ENCODE results near the gene CPEB1. TPM values are rescaled to one million over a fixed set of nuclear protein-coding genes. Genes with fewer than 3 reads are reported as not detected.

Gene CPEB1
- total RNA-seq, 1 donor from 2014 or later = 27.1 TPM

DNA sequence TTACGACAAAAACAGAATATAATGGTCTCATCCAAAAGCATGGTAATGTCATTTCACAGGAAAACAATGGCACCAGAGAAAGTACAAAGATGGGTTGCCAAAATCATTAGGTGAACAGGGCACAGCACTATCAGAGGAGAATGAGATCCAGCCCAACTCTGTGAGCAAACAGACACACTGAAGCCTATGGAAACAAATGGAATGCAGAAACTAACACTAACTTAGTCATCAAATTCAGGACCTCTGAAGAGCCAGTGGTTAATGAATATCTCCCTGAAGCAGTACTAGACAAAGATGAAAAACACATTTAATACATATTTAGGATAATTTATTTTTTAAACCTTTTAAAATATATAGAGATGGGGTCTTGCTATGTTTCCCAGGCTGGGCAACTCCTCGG is 92.3 kb downstream of the CPEB1 start:
- DNase-seq (ENCODE audit: low spot score) = no peak
- intact Hi-C loops (cut with DNase I) = no loop called here
- no peak for ATAC-seq

DNA sequence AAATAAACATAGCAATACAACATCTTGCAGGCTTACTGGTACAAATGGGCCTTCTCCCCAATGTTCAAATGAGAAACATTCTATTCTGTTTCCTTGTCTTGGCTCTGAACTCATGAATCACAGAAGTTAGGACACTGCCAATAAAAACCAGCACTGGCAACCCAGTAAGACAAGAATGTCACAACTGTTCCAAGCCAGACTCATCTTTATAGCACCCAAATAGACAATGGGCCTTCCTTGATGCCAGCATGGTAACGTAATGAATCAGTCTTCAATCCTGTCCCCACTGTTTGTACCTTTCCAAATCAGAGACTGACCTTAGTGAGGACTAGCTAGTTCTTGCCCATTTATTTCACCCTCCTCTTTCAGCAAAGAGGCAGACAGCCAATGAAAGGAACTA is 92.8 kb downstream of the CPEB1 start:
- intact Hi-C loops (cut with DNase I) = no loop called here
- ATAC-seq (peak; percentile 42), DNase-seq (ENCODE audit: low spot score) (no peak)

DNA sequence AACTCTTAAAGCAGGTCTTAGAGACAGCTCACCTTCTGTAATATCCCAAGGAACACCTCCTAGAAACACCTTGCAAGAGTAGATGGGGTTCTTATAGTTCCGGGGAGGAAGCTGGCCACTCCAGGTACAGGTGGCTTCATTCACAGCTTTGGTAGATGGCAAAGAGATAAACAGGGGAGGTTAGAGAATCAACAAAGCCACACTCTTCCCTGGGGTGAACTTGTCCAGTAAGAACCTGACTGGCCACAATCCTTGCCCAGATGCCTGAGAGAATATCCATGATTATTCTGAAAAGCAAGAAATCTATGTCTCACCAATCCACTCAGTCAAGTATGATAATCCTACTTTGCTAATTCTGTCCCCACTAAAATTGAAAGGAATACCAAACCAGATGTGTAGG is 93.3 kb downstream of the CPEB1 start:
- ATAC-seq (no peak), DNase-seq (ENCODE audit: low spot score) (no peak)
- intact Hi-C loops (cut with DNase I) = no loop called here

DNA sequence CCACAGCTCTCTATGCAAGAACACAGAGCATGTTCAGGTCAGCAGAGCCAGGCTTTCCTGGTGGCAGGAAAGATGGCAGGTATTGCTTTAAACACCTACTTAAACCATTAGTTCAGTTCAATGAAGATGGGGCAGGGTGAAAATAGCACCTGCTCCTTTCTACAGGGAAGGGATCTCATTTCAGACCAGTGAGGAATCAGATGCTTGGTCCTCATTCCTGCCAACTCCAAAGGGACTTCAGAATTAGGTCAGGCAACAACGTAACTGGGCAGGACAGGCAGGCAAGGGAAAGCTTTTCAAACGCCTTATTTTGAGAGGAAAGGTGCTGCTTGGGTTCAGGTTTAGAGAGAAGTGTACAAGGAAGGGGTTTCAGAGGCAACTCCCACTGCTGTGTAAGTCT is 94.3 kb downstream of the CPEB1 start:
- ATAC-seq (no peak), DNase-seq (ENCODE audit: low spot score) (no peak)
- intact Hi-C loops (cut with DNase I) = no loop called here

DNA sequence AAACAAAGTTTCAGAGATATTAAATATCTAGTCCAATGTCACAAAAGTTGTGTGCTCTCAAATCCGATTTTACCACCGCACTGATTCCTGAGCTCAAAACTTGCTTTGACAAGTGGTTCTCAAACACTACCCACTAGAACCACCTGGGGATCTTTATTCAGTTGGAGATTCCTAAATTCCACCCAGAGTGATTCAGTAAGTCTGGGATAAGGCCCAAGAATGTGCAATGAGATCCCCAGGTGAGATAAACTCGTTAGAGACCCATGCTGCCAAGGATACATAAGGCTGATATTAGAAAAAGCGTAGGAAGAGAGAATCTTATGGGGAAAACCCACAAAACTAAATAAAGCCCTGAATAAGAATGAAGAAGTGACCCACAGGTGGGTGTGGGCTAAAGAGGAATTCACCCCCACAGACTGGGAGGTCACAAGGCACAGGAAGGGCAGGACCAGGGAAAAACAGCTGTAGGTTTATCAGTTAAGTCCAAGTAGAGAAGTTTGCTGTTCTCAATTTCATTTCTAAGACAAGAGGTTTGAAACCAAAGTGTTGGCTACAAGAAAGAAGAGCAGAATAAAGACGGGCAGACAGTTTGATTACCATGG is 95.4 kb downstream of the CPEB1 start:
- DNase-seq (ENCODE audit: low spot score) (no peak), ATAC-seq (no peak)
- intact Hi-C loops (cut with DNase I) = no loop called here

- intact Hi-C loops (cut with DNase I) = no loop called here
- ATAC-seq = no peak
- no peak for DNase-seq (ENCODE audit: low spot score)
Observed at GRCh38 chr15:82549199-82549665, 97.9 kb downstream of the CPEB1 start.

DNA sequence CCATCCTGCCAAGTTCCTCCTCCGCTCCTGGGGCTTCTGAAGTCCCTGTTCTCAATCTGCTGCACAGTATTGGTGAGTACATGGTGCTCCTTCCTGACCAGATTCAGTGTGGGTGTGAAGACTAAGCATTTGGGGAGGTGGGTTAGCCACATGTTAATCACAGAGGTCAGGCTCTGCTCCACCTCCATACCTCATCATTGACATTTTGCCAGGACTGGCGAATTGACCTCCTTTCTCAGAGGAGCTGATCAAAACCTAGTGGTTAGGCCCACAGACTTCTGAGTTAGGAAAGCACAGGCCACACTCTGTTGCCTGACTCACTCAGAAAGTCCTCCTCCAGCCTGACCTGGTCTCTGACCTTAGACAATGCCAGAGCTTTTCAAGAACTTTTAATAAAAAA is 98.5 kb downstream of the CPEB1 start:
- DNase-seq (ENCODE audit: low spot score) = no peak
- no peak for ATAC-seq
- intact Hi-C loops (cut with DNase I) = no loop called here

DNA sequence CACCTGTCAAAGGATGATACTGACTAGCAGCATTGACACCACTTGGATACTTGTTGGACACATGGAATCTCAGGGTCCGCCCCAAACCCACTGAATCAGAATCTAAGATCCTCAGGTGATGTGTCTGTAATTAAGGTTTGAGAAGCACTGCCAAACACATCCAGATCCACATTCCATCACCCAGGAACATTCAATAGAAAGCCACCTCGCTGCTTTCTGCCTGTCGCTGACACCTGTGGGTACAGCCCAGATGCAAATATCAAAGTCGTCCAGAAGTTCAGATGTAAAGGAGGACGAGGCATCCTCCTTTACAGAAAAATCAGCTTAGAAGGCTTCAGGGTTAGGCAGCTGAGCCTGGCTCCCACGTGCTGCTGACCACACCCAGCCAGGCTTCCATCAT is 101.7 kb downstream of the CPEB1 start:
- intact Hi-C loops (cut with DNase I) = no loop called here

DNA sequence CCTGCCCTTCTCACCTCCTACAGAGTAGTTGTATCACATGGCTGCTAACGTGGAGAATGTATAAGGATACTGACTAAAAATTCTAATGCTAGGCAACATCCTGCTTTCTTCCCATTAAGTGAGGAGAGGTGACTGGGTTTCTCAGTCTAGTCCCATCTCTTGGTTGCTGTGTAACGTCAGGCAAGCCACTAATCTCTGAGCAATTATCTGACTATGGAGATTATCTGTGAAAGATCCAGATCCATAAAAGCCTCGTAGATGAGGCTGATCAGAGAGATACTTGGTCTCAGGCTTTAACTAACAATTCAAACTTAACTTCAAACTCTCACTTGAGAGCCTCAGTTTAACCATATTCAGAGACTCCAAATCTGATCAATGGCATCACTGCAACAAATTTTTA is 102.2 kb downstream of the CPEB1 start:
- ATAC-seq = no peak
- no peak for DNase-seq (ENCODE audit: low spot score)
- intact Hi-C loops (cut with DNase I) = no loop called here

More for the DNA sequence above, 101.7 kb downstream of the CPEB1 start:
- ATAC-seq (no peak), DNase-seq (ENCODE audit: low spot score) (no peak)

DNA sequence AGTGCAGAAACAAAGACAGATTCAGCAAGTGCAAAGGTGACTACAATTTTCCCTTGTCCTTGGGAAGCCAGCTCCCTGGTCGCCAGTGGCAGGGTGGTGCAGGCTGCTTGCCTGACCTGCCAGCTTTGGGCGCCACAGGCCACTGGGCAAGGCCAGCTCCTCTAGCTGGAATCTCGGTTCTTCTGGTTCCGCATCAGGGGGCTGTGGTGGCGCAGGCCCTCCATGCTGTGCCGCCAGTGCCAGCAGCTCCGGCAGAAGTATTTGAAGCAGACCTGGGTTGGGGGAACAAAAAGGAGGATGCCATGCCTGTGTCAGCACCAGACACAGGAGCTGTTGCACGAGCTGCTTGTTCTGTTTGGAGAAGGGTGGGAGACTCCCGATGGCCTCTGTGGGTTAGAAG is 102.7 kb downstream of the CPEB1 start:
- ATAC-seq (no peak), DNase-seq (ENCODE audit: low spot score) (no peak)
- intact Hi-C loops (cut with DNase I) = no loop called here

GRCh38 chr15:82543160-82543559 is 104.0 kb downstream of the CPEB1 start:
- intact Hi-C loops (cut with DNase I) = no loop called here
- no peak for ATAC-seq
- no peak for DNase-seq (ENCODE audit: low spot score)

DNA sequence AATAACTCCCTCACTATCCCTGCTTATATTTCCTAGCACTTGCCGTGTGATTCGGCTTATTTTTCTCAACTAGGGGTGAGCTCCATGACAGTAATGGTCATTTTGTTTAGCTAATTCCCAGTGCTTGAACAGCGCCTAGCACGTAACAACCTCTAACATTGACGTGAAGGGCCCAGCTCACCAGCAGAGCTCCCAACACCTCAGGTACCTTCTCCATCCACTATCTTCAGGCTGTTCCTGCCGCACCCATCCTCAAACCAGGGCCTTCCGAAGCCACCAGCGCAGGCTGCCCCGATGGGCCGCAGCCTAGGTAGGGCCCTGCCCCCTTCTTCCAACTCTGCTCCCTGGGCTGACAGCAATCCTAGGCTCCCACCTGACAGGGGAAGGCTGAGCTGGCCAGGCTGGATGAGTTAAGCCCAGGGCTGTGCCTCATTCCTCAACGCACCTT is 106.2 kb downstream of the CPEB1 start:
- intact Hi-C loops (cut with DNase I) = no loop called here
- ATAC-seq (peak; percentile 21), DNase-seq (ENCODE audit: low spot score) (no peak)

DNA sequence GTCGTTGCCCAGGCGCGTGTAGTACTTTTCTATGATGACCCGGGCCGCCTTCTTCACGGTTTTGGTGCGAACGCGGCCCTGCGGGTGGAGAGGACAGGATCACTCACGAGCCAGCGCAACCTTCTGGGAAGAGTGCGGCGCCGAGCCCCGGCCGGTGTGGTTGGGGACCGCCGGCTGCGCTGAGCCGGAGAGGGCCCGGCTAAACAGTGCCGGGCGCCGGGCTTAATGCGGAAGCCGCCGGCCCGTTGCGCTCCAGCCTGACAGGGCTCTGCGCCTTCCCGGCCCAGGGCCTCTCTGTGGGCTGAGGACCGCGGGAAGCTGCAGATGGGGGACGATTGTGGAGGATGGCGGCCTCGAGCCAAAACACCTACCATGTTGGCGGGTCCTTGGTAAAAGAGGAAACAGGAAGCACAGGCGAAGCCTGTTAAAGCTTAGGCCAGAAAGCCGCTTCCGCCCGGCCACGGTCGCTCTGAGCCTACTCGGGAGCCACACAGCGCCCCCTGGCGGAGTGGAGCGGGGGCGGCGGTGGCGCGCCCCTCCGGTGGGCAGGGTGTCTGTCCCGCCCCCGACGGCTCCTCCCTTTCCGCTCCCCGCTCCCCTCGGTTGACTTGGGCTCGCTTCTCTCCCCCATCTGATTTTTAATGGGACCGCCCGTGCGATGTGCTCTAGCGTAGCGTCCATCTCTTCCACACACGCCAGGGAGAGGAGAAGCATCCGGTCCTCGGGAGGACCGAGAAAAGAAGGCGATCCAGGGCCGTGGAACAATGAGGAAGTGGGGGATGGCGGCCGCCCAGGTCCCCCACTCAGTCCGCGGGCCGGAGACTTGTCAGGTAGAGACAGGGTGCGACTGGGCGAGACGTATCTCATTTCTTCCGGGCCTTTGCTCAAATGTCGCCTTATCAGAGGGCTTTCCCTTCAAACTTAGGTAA is 106.8 kb downstream of the CPEB1 start, which contains the start of gene RPS17:
RPS17 (minus strand) TSS at position 403 of the 929 bp plus-strand sequence; CDS start at position 374, 29 bp downstream.
- ATAC-seq (peak; percentile 99), DNase-seq (ENCODE audit: low spot score) (peak; percentile 98)
- intact Hi-C loops (cut with DNase I) = no loop called here

GRCh38 chr15:82539691-82540054 is 107.5 kb downstream of the CPEB1 start:
- DNase-seq (ENCODE audit: low spot score) (no peak), ATAC-seq (no peak)
- intact Hi-C loops (cut with DNase I) = no loop called here

GRCh38 chr15:82538961-82539690 is 108.0 kb downstream of the CPEB1 start:
- intact Hi-C loops (cut with DNase I) = no loop called here
- no peak for DNase-seq (ENCODE audit: low spot score)
- ATAC-seq = no peak

GRCh38 chr15:82537351-82537908 is 109.7 kb downstream of the CPEB1 start:
- ATAC-seq (no peak), DNase-seq (ENCODE audit: low spot score) (no peak)
- intact Hi-C loops (cut with DNase I) = no loop called here

GRCh38 chr15:82536409-82537350 is 110.5 kb downstream of the CPEB1 start:
- intact Hi-C loops (cut with DNase I) = no loop called here
- no peak for DNase-seq (ENCODE audit: low spot score)
- ATAC-seq = no peak
